HCEC 1CT (cell line): ENCODE results near the gene TRIP10.
"Not testable (repeated sequence)": the region's sequence is repeated elsewhere in the genome, so short reads cannot be mapped to it uniquely, and the experiment has no call there.

Source experiments
- DNase-seq: peaks from one replicate; pipeline ENCODE4 v3.0.0-alpha.2; 2017

Gene TRIP10, protein sequence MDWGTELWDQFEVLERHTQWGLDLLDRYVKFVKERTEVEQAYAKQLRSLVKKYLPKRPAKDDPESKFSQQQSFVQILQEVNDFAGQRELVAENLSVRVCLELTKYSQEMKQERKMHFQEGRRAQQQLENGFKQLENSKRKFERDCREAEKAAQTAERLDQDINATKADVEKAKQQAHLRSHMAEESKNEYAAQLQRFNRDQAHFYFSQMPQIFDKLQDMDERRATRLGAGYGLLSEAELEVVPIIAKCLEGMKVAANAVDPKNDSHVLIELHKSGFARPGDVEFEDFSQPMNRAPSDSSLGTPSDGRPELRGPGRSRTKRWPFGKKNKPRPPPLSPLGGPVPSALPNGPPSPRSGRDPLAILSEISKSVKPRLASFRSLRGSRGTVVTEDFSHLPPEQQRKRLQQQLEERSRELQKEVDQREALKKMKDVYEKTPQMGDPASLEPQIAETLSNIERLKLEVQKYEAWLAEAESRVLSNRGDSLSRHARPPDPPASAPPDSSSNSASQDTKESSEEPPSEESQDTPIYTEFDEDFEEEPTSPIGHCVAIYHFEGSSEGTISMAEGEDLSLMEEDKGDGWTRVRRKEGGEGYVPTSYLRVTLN

DNA sequence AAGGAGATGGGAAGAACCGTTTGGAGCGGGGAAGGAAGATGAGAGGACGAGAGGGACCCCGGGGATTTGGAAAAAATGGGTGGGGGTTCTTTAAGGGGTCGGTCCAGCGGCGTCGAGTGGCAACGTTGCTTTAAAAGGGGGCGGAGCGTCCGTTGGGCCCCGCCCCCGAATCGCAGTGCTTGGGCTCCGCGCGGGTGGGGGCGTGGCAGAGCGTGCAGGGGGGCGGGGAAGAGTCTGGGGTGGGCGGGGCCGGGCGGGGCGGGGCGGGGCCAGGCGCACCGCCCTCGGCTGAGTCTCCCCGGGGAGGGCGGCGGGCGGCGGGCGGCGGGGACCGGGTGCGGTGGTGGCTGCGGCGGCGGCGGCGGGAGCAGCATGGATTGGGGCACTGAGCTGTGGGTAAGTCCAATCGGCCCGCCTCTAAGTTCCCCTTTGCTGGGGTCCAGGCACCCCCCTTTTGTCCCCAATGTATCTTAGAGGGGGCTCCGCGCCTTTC, at the start of gene TRIP10:
TRIP10 (plus strand) TSS at position 291 of the 493 bp plus-strand sequence; CDS start at position 373, 82 bp downstream.
- DNase-seq, result peak; percentile 72

GRCh38 chr19:6690160-6690885, 49.2 kb upstream of the TRIP10 start:
- no peak for DNase-seq

GRCh38 chr19:6691342-6691741, 48.1 kb upstream of the TRIP10 start:
- DNase-seq, result no peak

DNA sequence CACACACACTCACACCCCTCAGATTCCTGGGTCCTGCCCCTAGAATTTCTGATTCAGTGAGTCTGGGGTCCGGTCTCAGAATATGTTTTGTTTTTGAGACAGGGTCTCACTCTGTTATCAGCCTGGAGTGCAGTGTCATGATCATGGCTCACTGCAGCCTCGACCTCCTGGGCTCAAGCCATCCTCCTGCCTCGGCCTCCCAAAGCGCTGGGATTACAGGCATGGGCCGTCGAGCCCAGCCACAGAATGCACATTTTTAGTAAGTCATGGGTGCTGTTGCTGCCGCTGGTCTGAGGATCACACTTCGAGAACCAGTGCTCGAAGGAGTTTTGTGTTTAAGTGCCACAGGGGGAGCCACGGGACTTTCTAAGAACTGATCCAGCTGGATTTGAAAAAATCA, 47.5 kb upstream of the TRIP10 start:
- DNase-seq, result no peak

- DNase-seq, result no peak
Measured at GRCh38 chr19:6693056-6693471, 46.4 kb upstream of the TRIP10 start.

- DNase-seq, result no peak
Measured at GRCh38 chr19:6693681-6694080, 45.8 kb upstream of the TRIP10 start.

DNA sequence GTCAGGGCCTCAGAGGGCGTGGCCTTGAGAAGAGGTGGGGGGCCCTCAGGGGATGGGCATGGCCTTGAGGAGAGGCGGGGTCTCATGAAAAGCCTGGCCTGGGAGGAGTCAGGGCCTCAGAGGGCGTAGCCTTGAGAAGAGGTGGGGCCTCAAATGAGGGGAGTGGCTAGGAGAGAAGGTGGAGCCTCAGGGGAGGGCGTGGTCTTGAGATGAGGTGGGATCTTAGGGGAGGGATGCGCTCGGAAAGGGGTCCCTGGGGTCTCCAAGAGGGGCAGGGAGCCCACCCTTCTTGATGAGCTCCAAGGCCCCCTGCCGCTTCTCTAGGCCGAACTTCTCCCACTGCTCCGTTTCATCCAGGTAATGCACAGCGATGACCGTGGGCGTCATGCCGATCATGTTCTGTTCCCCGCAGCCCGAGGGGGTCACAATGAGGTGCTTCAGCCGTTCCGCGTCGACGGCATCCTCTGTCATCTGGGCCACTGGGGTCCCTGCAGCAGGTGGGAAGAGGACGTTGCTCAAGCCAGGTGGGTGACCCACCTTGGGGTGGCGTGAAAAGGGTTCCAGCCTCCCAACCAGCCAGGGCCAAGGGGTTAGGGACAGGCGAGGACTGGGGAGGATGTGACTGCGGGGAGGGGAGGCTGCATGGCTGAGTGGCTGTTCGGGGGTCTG, 45.2 kb upstream of the TRIP10 start:
- no peak for DNase-seq

DNA sequence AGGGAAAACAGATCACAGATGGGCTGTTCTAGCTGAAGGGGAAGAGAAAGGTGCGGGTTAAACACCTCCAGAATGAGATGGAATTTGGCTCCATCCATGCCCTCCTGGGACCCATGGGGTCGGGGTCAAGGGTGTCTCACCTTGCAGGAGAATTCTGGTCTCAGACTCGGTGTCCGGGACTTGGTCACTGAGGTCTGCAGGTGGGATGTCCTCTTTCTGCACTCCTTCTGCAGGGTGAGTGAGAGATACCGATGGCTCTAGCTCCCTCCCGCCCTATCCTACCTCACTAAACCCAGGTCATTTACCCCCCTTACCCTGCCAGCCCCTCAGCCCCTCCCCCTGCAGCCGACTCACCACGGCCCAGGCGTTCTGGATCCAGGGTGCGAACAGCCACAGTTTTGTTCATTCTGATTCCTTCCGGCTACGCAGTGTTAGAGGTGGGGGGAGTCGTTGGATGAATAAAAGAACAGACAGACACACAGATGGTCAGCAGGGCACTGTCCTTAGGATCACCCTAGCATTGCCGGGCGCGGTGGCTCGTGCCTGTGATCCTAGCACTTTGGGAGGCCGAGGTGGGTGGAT, 43.1 kb upstream of the TRIP10 start:
- DNase-seq, result no peak

DNA sequence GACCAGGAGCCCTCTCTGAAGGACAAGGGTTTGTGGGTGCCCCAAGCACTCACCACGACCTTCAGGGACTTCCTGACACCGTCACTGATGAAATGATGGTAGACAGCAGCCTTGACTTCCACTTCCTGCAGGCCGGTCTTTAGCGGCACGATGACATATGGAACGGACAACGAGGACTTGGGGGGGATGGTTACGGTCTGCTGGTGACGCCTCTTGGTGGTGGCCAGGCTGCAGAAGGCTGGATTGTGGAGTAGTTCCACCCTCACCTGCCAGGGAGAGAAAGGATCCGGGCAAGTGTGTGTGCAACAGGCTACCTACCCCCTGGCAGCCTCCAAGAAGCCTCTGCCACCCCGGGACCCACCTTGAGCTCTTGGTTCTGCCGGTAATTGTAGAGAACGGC, 42.2 kb upstream of the TRIP10 start:
- DNase-seq, result no peak

DNA sequence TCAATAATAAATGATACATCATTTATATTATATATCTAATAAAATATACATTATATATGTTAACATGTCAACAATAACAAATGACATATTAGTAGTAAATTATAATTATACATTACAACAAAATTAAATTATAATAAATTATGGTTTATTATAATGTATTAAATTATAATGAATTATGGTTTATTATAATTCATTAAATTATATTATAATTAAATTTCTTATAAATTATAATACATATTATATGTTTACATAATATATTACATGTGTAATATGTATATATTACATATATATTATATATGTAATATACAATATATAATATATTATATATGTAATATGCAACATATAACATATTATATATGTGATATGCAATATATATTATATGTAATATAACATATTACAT, 39.5 kb upstream of the TRIP10 start:
- DNase-seq, result no peak

GRCh38 chr19:6700586-6701316, 38.7 kb upstream of the TRIP10 start:
- DNase-seq, result no peak

- no peak for DNase-seq
Measured at GRCh38 chr19:6705931-6706632, 33.4 kb upstream of the TRIP10 start.

GRCh38 chr19:6706633-6706958, 32.9 kb upstream of the TRIP10 start:
- no peak for DNase-seq

DNA sequence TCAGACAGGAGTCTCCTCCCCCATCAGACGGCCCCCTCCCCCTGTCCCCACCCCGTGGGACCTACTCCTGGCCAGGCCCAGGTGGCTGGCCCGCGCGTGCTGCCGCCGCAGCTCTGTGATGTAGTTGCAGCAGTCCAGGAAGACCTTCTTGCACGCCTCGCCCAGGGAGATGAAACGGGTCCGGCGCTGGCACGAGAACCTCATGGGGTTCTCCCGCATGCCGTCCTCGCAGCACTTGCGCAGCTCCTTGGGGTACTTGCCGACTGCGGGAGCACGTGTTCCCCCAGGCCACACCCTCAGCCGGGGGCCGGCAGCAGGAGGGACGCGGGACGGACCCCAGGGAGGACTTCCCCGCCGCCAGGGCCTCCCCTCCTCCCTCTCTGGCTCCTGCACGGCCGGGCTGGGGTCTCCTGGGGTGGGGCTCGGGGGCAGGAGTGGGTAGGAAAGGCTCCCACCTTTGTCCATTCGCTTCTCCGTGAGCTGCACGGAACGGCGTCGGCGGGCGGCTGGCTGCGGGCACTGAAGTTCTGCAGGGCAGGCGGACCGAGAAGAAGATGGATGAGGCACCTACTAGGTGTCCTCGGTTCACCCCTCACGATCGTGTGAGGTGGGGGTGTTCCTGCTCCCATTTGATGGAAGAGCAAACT, 32.3 kb upstream of the TRIP10 start:
- DNase-seq, result no peak

GRCh38 chr19:6707658-6708018, 31.8 kb upstream of the TRIP10 start:
- DNase-seq, result no peak

DNA sequence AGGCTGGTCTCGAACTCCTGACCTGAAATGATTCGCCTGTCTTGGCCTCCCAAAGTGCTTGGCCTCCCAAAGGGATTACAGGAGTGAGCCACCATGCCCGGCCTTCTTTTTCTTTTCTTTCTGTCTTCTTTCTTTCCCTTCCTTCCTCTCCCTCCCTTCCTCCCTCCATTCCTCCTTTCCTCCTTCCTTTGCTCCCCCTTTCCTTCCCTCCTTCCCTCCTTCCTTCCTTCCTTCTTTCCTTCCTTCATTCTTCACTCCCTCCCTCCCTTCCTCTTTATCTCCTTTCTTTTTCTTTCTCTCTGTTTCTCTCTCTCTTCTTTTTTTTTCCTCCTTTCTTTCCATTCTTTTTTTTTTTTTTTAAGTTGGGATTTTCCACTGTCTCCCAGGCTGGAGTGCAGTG, 31.1 kb upstream of the TRIP10 start:
- DNase-seq, result no peak

DNA sequence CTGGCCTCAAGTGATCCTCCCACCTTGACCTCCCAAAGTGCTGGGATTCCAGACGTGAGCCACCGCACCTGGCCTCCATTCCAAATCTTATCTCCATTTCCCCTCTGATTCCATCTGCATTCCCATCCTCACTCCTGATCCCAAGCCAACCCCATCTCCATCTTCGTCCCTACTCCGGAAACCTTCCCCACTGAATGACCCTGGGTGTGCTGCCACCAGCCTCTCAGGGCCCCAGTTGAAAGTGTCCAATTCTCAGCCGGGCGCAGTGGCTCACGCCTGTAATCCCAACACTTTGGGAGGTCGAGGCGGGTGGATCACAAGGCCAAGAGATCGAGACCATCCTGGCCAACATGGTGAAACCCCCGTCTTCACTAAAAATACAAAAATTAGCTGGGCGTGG, 30.6 kb upstream of the TRIP10 start:
- not testable (repeated sequence) for DNase-seq

- DNase-seq, result no peak
Measured at GRCh38 chr19:6709549-6709948, 29.9 kb upstream of the TRIP10 start.

- no peak for DNase-seq
Measured at GRCh38 chr19:6710273-6711077, 29.0 kb upstream of the TRIP10 start.

- no peak for DNase-seq
Measured at GRCh38 chr19:6711078-6711361, 28.5 kb upstream of the TRIP10 start.
